ENCODE results near the gene SLC22A14.

GRCh38 chr3:38278841-38279240 lies 3.3 kb upstream of the SLC22A14 start:
- TF ChIP-seq CTCF (IDR thresholded peaks at IDR 0.05) (no peak), POLR2A (IDR thresholded peaks at IDR 0.05) (no peak)
